Activated naive CD4-positive, alpha-beta T cell treated with anti-CD3 and anti-CD28 coated beads, Interleukin-2, amount 50 U/mL, for 16 hours (primary cell): Measurements from ENCODE around the gene SLC5A4.
"Not testable (repeated sequence)": the region's sequence is repeated elsewhere in the genome, so short reads cannot be mapped to it uniquely, and the experiment has no call there.

ENCODE experiments used
- DNase-seq: peaks from one replicate; pipeline ENCODE4 v3.0.0-alpha.2; 2020

SLC5A4 gene

GRCh38 chr22:32255217-32255616 is at the start of gene SLC5A4:
SLC5A4 (minus strand) TSS chr22:32255347; CDS start chr22:32255329, 18 bp downstream.
- DNase-seq = no peak

GRCh38 chr22:32293921-32294320 is 38.8 kb upstream of the SLC5A4 start:
- DNase-seq = not testable (repeated sequence)

- no peak for DNase-seq
These were observed 31.2 kb upstream of the SLC5A4 start for GRCh38 chr22:32286290-32286840.

GRCh38 chr22:32281072-32281471 is 25.9 kb upstream of the SLC5A4 start:
- DNase-seq = no peak

- not testable (repeated sequence) for DNase-seq
These were observed 20.2 kb upstream of the SLC5A4 start for GRCh38 chr22:32275353-32275752.

GRCh38 chr22:32271389-32271788 is 16.2 kb upstream of the SLC5A4 start:
- no peak for DNase-seq

- DNase-seq = no peak
These were observed 15.7 kb upstream of the SLC5A4 start for GRCh38 chr22:32270641-32271369.

GRCh38 chr22:32269316-32269715 is 14.2 kb upstream of the SLC5A4 start:
- no peak for DNase-seq

GRCh38 chr22:32267011-32267410 is 11.9 kb upstream of the SLC5A4 start:
- no peak for DNase-seq

GRCh38 chr22:32265882-32266767 is 11.0 kb upstream of the SLC5A4 start:
- DNase-seq = peak; percentile 77

- DNase-seq = not testable (repeated sequence)
These were observed 8.5 kb upstream of the SLC5A4 start for GRCh38 chr22:32263678-32264077.

GRCh38 chr22:32261306-32261705 is 6.2 kb upstream of the SLC5A4 start:
- DNase-seq = no peak

GRCh38 chr22:32258791-32259190 is 3.6 kb upstream of the SLC5A4 start:
- no peak for DNase-seq

- DNase-seq = no peak
These were observed 579 bp upstream of the SLC5A4 start for GRCh38 chr22:32255726-32256125.

- DNase-seq = no peak
These were observed 5.9 kb downstream of the SLC5A4 start for GRCh38 chr22:32249231-32249630.

- DNase-seq = no peak
These were observed 6.9 kb downstream of the SLC5A4 start for GRCh38 chr22:32248276-32248675.

- no peak for DNase-seq
These were observed 9.0 kb downstream of the SLC5A4 start for GRCh38 chr22:32246166-32246565.

GRCh38 chr22:32245042-32245441 is 10.1 kb downstream of the SLC5A4 start:
- DNase-seq = no peak

GRCh38 chr22:32244547-32244946 is 10.6 kb downstream of the SLC5A4 start:
- no peak for DNase-seq

- no peak for DNase-seq
These were observed 14.7 kb downstream of the SLC5A4 start for GRCh38 chr22:32240461-32240860.

- no peak for DNase-seq
These were observed 17.2 kb downstream of the SLC5A4 start for GRCh38 chr22:32237906-32238305.

GRCh38 chr22:32236970-32237369 is 18.2 kb downstream of the SLC5A4 start:
- no peak for DNase-seq

- DNase-seq = no peak
These were observed 22.1 kb downstream of the SLC5A4 start for GRCh38 chr22:32233091-32233490.
